Stimulated activated memory B cell treated with anti-CD40 and anti-IgM and Interleukin-4, amounts not matched to agents 10 μg/mL and 1 μg/mL and 100 μg/mL, for 72 hours (primary cell): ENCODE results near the gene OCRL.
"Not testable (repeated sequence)": the region's sequence is repeated elsewhere in the genome, so short reads cannot be mapped to it uniquely, and the experiment has no call there.

Experiments used
- ATAC-seq: fragments of 150-1000 bp; cut with Tn5 transposase; 2 replicates; pipeline ENCODE4 v1.10.0; 2021
- H3K27ac Mint-ChIP-seq: one replicate; pipeline ENCODE4 v1.8.0; 2022; ENCODE audit warnings: mild to moderate bottlenecking, mixed read lengths
- H3K27me3 Mint-ChIP-seq: one replicate; pipeline ENCODE4 v1.8.0; 2022; ENCODE audit warnings: mixed read lengths
- H3K36me3 Mint-ChIP-seq: one replicate; pipeline ENCODE4 v1.8.0; 2022; ENCODE audit warnings: mixed read lengths
- H3K4me1 Mint-ChIP-seq: one replicate; pipeline ENCODE4 v1.8.0; 2022; ENCODE audit warnings: mixed read lengths
- H3K4me3 Mint-ChIP-seq: one replicate; pipeline ENCODE4 v1.8.0; 2022; ENCODE audit warnings: mild to moderate bottlenecking, moderate library complexity, mixed read lengths
- H3K9me3 Mint-ChIP-seq: one replicate; pipeline ENCODE4 v1.8.0; 2022; ENCODE audit warnings: mixed read lengths

The OCRL gene

DNA sequence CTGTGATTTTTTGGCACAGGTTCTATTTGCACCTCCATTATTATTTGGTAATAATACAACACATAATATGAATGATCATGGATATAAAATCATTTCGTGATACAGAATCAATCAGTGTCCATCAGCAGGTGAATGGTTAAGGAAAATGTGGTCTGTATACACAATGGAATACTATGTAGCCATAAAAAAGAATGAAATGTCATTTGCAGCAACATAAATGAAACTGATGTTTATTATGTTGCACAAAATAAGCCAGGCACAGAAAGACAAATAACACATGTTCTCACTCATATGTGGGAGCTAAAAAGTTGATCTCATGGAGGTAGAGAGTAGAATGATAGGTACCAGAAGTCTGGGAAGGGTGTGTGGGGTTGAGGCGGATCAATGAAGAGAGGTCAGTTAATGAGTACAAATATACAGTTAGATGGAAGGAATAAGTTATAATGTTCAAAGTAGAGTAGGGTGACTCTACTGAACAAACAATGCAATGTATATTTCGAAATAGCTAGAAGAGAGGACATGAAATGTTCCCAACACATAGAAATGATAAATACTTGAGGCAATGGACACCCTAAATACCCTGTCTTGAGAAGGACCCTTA, 15.7 kb upstream of the OCRL start:
- Mint-ChIP-seq H3K9me3 (no peaks in the 10 kb centered on the region), H3K36me3 (no peaks in the 10 kb centered on the region), H3K4me1 (peaks cover 4% of the 10 kb centered on the region), H3K27me3 (peaks cover 11% of the 10 kb centered on the region), H3K4me3 (no peak overlapping the region), H3K27ac (no peak overlapping the region)
- ATAC-seq: no peak

DNA sequence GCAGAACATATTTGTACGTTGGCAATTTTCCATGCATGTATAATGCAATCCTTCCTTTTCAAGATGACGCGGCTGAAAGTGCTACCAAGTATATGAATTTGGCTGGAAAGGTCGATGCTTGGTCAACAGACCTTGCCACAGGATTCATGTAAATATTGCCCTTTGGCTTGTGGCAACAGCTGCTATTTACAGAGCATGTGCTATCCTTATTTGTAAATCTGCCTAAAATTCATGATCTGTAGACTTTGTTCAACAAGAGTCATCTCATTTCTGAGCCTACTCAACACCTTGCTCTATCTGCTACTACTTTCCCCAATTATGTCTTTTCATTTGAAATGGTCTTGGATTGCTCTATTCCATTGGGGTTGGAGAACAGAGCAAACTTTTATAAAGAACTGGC, 14.9 kb upstream of the OCRL start:
- H3K4me3 Mint-ChIP-seq: no peak overlapping the region
- ATAC-seq: no peak
- H3K27me3 Mint-ChIP-seq: peaks cover 11% of the 10 kb centered on the region
- no peaks in the 10 kb centered on the region for H3K36me3 Mint-ChIP-seq
- peaks cover 4% of the 10 kb centered on the region for H3K4me1 Mint-ChIP-seq
- no peak overlapping the region for H3K27ac Mint-ChIP-seq
- H3K9me3 Mint-ChIP-seq: no peaks in the 10 kb centered on the region

GRCh38 chrX:129525896-129526295, 14.2 kb upstream of the OCRL start:
- Mint-ChIP-seq H3K27me3 (peaks cover 11% of the 10 kb centered on the region), H3K9me3 (no peaks in the 10 kb centered on the region), H3K27ac (no peak overlapping the region), H3K36me3 (no peaks in the 10 kb centered on the region), H3K4me1 (peaks cover 4% of the 10 kb centered on the region), H3K4me3 (no peak overlapping the region)
- ATAC-seq: no peak

DNA sequence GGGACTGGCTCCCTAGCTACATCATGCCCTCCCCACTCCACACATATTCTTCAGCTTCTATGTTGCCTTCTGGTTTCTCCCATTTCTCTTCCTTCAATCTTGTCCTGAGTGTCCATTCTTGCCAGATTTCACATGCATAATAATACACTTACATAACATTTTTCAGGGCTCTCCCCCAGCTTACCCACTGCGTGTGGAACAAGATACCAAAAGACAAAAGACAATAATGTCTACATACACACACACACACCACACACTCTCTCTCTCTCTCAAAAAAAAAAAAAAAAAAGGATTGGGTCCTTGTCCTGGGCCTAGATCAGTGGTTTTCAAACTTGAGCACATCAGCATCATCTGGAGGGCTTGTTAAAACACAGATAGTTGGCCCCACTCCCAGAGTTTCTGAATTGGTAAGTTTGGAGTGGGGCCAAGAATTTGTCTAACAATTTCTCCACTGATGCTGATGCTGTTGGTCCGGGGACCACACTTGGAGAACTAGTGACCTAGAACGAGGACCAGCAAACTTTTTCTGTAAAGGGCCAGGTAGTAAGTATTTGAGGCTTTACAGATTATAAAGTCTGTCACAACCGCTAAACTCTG, 10.3 kb upstream of the OCRL start:
- Mint-ChIP-seq H3K36me3 (no peaks in the 10 kb centered on the region), H3K9me3 (no peaks in the 10 kb centered on the region), H3K4me3 (no peak overlapping the region), H3K4me1 (no peaks in the 10 kb centered on the region), H3K27me3 (no peaks in the 10 kb centered on the region), H3K27ac (no peak overlapping the region)
- no peak for ATAC-seq

- H3K27me3 Mint-ChIP-seq: no peaks in the 10 kb centered on the region
- H3K4me3 Mint-ChIP-seq: no peak overlapping the region
- no peaks in the 10 kb centered on the region for H3K36me3 Mint-ChIP-seq
- ATAC-seq: no peak
- H3K27ac Mint-ChIP-seq: no peak overlapping the region
- no peaks in the 10 kb centered on the region for H3K9me3 Mint-ChIP-seq
- no peaks in the 10 kb centered on the region for H3K4me1 Mint-ChIP-seq
Measured at GRCh38 chrX:129530410-129530809, 9.6 kb upstream of the OCRL start.

DNA sequence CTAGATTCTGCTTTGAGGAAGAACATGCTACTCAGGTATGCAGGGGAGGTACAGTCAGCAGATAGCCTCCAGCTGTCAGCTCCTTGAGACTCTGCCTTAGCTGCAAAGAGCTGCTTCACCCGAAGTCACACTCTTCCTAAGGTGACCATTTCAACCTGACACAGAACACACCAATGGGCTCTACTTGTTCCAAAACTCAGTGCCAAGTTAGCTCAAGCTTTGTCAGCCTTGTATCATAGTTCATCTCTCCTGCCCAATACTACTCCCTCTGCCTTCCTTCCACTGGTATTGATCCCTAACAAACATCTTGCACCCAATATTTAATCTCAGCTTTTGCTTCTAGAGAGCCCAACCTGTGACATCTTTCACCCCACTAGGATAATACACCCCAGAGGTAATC, 8.9 kb upstream of the OCRL start:
- no peak for ATAC-seq
- H3K4me1 Mint-ChIP-seq: no peaks in the 10 kb centered on the region
- no peak overlapping the region for H3K27ac Mint-ChIP-seq
- no peaks in the 10 kb centered on the region for H3K27me3 Mint-ChIP-seq
- no peaks in the 10 kb centered on the region for H3K36me3 Mint-ChIP-seq
- H3K9me3 Mint-ChIP-seq: no peaks in the 10 kb centered on the region
- no peak overlapping the region for H3K4me3 Mint-ChIP-seq

DNA sequence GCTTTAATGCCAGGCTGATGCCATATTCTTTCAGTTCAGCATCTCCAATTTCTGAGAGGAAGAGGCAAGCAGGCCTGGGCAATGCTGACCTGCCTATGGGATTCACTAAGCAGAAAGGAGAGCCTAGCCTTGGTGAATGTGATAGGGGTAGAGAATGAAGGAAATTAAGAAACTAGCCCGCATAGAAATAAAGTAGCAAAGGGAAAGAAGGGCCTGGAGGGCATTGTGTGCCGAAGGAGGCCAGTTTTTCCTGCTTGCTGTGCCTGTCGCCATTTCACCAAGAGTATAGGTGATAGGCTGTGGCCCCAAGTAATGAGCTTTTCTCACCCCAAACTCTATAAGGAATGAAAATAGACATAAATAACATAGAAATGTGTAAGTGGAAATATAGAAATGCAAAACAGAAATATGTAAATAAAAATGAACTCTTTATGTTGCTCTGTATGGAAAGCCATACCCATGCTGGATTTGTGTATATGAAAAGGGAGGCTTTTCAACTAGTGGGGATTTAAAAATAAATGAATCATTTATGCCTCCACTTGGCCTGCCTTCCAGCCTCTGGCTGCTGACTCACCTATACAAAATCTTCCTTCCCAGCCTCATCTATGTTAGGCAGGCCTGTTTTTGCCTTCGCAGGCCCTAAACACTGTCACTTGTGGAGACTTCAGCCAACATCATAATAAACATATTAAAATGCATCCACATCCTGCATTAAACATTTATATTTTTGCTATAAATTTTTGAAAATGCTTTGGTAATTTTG, 5.1 kb upstream of the OCRL start:
- H3K36me3 Mint-ChIP-seq: no peaks in the 10 kb centered on the region
- ATAC-seq: no peak
- no peaks in the 10 kb centered on the region for H3K27me3 Mint-ChIP-seq
- H3K4me3 Mint-ChIP-seq: no peak overlapping the region
- H3K4me1 Mint-ChIP-seq: peaks cover 9% of the 10 kb centered on the region
- H3K27ac Mint-ChIP-seq: no peak overlapping the region
- no peaks in the 10 kb centered on the region for H3K9me3 Mint-ChIP-seq

GRCh38 chrX:129540722-129541184, 694 bp downstream of the OCRL start:
- Mint-ChIP-seq H3K9me3 (no peaks in the 10 kb centered on the region), H3K4me3 (peak overlapping the region; percentile 65), H3K27me3 (no peaks in the 10 kb centered on the region), H3K27ac (peak overlapping the region; percentile 61), H3K36me3 (no peaks in the 10 kb centered on the region), H3K4me1 (peaks cover 9% of the 10 kb centered on the region)
- peak; percentile 31 for ATAC-seq

- Mint-ChIP-seq H3K4me1 (peaks cover 2% of the 10 kb centered on the region), H3K27me3 (no peaks in the 10 kb centered on the region), H3K4me3 (no peak overlapping the region), H3K36me3 (no peaks in the 10 kb centered on the region), H3K9me3 (no peaks in the 10 kb centered on the region), H3K27ac (no peak overlapping the region)
- no peak for ATAC-seq
Measured at GRCh38 chrX:129544780-129545179, 4.7 kb downstream of the OCRL start.

DNA sequence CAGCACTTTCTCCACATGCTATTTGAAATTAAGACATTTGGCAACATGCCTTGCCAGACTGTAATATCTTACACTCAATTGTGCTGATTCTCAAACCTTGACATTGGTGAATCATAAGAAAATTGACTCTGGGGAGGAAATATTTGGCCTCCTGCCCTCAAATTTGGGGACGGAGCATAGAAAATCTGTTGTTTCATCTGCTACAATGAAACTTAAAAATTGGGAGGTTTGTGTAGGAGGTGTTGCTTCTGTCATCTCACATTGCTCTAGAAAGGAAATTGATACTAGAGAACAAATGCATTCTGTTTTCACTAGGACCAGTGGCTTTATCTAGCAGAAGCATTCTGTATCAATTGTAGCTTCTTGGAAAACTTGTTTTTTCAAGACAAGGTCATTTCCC, 5.3 kb downstream of the OCRL start:
- no peaks in the 10 kb centered on the region for H3K27me3 Mint-ChIP-seq
- no peaks in the 10 kb centered on the region for H3K36me3 Mint-ChIP-seq
- H3K9me3 Mint-ChIP-seq: no peaks in the 10 kb centered on the region
- no peaks in the 10 kb centered on the region for H3K4me1 Mint-ChIP-seq
- no peak overlapping the region for H3K4me3 Mint-ChIP-seq
- no peak for ATAC-seq
- H3K27ac Mint-ChIP-seq: no peak overlapping the region

DNA sequence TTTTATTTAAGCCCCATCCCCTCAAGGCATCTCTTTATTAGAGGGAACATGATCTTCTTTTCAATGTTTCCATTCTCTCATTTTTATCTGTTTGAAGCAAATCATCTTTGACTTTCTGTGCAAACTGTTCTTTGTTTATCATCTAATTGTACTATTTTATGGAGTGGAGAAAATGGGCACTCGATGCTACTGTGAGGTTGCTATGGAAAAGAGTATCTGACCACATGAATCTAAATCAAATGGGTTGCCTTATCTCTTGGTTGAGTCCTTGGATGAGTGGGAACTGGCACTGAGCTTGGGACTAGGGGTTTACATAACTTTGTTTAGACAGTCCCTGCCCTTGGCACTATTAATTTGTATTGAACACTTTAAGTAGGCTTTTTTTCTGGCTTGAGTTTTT, 9.1 kb downstream of the OCRL start:
- no peaks in the 10 kb centered on the region for H3K4me1 Mint-ChIP-seq
- H3K27ac Mint-ChIP-seq: no peak overlapping the region
- H3K4me3 Mint-ChIP-seq: no peak overlapping the region
- no peaks in the 10 kb centered on the region for H3K27me3 Mint-ChIP-seq
- ATAC-seq: no peak
- H3K9me3 Mint-ChIP-seq: no peaks in the 10 kb centered on the region
- peaks cover 6% of the 10 kb centered on the region for H3K36me3 Mint-ChIP-seq

DNA sequence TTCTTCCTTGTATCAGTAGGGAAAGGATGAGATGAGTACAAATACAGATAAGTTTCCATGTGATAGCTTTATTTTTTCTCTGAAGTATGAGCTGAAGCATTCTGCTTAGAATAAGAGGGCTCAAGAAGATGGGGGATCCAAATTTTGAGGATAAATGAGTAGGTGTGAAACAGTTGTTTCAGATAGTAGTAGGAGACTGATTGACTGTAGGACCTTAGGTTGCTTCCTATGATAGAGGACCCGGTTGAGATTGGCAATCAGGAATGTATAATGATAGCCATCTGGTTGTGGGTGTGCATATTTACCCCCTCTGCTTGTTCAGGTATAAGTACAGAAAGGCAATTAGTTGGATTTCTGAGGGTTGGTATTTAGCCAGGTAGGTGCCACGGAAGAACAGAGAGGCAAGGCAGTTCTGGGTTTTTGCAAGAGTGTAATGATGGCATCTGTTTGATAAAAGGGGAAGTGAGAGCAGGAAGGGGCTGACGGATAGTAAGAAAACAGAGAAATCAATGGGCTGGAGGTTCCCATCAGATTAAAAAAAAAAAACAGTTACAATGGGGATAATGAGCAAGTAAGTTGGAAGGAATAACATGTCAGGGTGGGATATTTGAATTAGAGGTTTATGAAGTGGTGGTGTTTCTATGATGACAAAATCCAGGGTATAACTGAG, 13.7 kb downstream of the OCRL start:
- Mint-ChIP-seq H3K4me3 (no peak overlapping the region), H3K4me1 (no peaks in the 10 kb centered on the region), H3K27me3 (no peaks in the 10 kb centered on the region), H3K27ac (no peak overlapping the region), H3K9me3 (no peaks in the 10 kb centered on the region), H3K36me3 (peaks cover 6% of the 10 kb centered on the region)
- peak; percentile 89 for ATAC-seq

GRCh38 chrX:129554816-129555215, 14.8 kb downstream of the OCRL start:
- not testable (repeated sequence) for H3K4me3 Mint-ChIP-seq, H3K9me3 Mint-ChIP-seq, ATAC-seq, H3K27ac Mint-ChIP-seq, H3K27me3 Mint-ChIP-seq, H3K4me1 Mint-ChIP-seq
- H3K36me3 Mint-ChIP-seq: peaks cover 15% of the 10 kb centered on the region

GRCh38 chrX:129556806-129557315, 16.8 kb downstream of the OCRL start:
- Mint-ChIP-seq H3K4me1 (no peaks in the 10 kb centered on the region), H3K27ac (no peak overlapping the region), H3K4me3 (no peak overlapping the region), H3K36me3 (peaks cover 21% of the 10 kb centered on the region), H3K9me3 (no peaks in the 10 kb centered on the region), H3K27me3 (no peaks in the 10 kb centered on the region)
- no peak for ATAC-seq

DNA sequence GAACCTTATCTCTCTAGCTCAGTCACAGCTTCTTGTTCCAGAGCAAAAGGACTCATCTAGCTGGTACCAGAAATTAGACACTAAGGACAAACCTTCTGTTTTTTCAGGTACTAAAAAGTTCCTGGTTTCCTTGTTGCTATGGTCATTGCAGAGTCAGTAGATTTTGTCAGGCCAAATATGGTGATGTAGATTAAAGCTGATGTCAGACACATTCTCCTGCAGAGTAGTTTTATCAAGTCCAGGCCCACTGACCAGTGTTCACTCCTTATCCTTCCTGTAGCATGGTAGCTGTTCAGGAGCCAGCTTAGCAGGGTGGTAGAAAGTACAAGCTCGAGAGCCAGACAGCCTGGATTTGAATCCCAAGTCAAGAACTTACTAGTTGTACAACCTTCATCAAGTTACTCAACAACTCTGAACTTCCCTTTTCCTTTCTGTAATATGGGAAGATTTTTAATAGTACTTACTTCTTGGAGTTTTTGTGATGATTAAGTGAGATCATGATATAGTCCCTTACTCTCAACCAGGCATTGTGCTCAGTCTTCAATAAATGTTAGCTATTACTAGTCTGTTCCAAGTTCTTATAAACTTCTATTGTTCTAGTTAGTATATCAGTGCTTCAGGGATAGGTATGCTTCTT, 17.9 kb downstream of the OCRL start:
- Mint-ChIP-seq H3K4me1 (no peaks in the 10 kb centered on the region), H3K27ac (no peak overlapping the region), H3K4me3 (no peak overlapping the region), H3K9me3 (no peaks in the 10 kb centered on the region), H3K27me3 (no peaks in the 10 kb centered on the region), H3K36me3 (peaks cover 27% of the 10 kb centered on the region)
- no peak for ATAC-seq
